Stomach (tissue), 4 donors: ENCODE measurements around the gene FARSA.

ENCODE experiments used
- POLR2A ChIP-seq, 4 donors: fragments of 450-650 bp; IDR thresholded peaks; one replicate each; pipeline ENCODE4 v1.6.1; 2016; ENCODE audit warnings: antibody characterized with exemption in 4 of 4, control low read depth in 2 of 4, mild to moderate bottlenecking in 1 of 4, moderate library complexity in 1 of 4
- TF ChIP-seq, protein P1 (sequence below), 7 experiments: fragments of 450-650 bp in 4 of 7; fragments of 200-600 bp in 3 of 7; sonication (generic) in 3 of 7; IDR thresholded peaks; one replicate each; pipeline ENCODE4 v1.5.1; 2016 to 2019; ENCODE audit warnings: antibody characterized with exemption in 7 of 7, control low read depth in 2 of 7, mild to moderate bottlenecking in 1 of 7

DNA sequence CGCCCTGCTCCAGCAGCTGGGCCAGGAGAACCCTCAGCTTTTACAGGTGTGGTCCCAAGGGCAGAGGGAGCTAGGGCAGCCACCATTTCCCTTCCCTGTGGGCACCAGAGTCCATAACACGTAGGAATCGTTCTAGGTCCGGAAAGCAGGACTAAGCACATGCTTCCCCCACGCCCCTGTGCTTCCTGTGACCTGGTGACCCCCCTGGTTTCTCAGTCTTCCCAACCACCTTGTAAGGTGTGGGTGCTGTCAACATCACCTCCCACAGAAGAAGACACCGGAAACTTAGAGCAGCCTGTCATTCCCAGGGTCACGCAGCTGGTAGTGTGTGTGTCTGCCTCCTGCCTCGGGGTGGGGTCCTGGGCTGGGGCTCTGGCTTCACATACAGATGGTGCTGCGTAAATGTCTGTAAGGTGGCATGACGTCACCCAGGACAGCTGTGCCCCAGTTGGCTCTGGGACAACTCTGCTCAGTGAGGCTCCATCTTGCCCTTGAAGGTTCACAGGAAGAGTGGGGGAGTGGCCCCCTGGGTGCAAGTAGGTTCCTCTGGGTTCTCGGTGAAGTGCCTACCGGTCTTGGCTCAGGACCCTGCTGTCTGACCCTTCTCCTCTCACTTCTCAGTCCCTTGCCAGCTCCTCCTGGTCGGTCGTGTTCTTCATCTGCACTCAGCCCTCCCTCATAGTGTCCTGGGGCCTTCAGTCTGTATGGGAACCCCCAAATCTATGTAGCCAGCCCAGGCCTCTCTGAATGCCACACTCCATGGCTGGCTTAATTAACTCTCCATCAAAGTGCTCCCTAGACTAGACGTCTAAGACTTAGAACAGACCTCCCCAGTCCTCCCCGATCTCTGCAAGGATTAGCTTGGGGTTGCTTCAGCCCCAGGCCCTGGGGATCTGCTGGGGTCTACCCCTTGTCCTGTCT lies 16.1 kb upstream of the FARSA start:
- no peak for TF ChIP-seq POLR2A (IDR thresholded peaks at IDR 0.05)
- TF ChIP-seq, protein P1, sequence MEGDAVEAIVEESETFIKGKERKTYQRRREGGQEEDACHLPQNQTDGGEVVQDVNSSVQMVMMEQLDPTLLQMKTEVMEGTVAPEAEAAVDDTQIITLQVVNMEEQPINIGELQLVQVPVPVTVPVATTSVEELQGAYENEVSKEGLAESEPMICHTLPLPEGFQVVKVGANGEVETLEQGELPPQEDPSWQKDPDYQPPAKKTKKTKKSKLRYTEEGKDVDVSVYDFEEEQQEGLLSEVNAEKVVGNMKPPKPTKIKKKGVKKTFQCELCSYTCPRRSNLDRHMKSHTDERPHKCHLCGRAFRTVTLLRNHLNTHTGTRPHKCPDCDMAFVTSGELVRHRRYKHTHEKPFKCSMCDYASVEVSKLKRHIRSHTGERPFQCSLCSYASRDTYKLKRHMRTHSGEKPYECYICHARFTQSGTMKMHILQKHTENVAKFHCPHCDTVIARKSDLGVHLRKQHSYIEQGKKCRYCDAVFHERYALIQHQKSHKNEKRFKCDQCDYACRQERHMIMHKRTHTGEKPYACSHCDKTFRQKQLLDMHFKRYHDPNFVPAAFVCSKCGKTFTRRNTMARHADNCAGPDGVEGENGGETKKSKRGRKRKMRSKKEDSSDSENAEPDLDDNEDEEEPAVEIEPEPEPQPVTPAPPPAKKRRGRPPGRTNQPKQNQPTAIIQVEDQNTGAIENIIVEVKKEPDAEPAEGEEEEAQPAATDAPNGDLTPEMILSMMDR (IDR thresholded peaks at IDR 0.05): no peak
